Bronchial epithelial cell (primary cell): ENCODE measurements around the gene RNASET2. TPM values are rescaled to one million over a fixed set of nuclear protein-coding genes. Genes with fewer than 3 reads are reported as not detected.

Source experiments
- DNase-seq: peaks from one replicate; pipeline ENCODE4 v3.0.0-alpha.2; 2010; ENCODE audit warnings: low read depth
- FAIRE-seq: peaks from 2 replicates; lab custom pipeline; 2011; peaks lifted over from hg19 to GRCh38; lab: Jason Lieb, UNC
- H3K27me3 ChIP-seq: 2 replicates; pipeline ENCODE4 v1.5.1; 2011; ENCODE audit warnings: low read length; ENCODE audit not compliant: control insufficient read depth, insufficient read depth
- H3K36me3 ChIP-seq: 2 replicates; pipeline ENCODE4 v1.5.1; 2011; ENCODE audit warnings: low read length; ENCODE audit not compliant: control insufficient read depth, insufficient read depth
- H3K4me3 ChIP-seq: 2 replicates; pipeline ENCODE4 v1.5.1; 2011; ENCODE audit warnings: mild to moderate bottlenecking, low read depth, low read length, control low read depth
- total RNA-seq: library from RNA; depleted of rRNA; stranded (reverse); fragments of >200 nt; gene quantifications from 2 replicates; pipeline ENCODE4 v1.2.1, GENCODE V29; 2014
- TF ChIP-seq, protein P1 (sequence below): IDR thresholded peaks from 2 replicates; pipeline ENCODE4 v1.5.1; 2011; ENCODE audit warnings: mild to moderate bottlenecking, moderate library complexity, low read length, control low read depth, inconsistent platforms; ENCODE audit not compliant: insufficient read depth, severe bottlenecking

RNASET2 gene
- total RNA-seq, 1 donor from 2014 or later, result 13.2 TPM

DNA sequence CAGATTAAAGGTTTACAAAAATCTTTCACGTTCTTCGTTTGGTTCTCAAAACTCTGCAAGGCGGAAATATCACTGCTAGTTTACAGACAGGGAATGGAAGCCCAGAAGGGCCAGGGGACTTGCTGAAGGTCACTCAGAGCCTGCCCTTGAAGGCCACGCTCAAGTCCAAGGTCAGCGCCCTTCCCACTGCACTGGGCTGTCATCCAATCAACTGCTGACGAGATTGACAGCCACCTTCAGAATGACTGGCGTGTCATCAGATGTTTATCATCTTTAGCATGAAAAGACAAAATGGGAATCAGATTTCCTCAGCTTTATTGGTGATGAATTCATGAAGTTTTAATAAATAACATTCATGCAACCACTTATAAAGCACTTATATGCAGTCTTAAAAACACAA is 16.5 kb downstream of the RNASET2 start:
- DNase-seq (no peak), FAIRE-seq (no peak)
- H3K27me3 ChIP-seq, result no peaks in the 10 kb centered on the region
- TF ChIP-seq, protein P1, sequence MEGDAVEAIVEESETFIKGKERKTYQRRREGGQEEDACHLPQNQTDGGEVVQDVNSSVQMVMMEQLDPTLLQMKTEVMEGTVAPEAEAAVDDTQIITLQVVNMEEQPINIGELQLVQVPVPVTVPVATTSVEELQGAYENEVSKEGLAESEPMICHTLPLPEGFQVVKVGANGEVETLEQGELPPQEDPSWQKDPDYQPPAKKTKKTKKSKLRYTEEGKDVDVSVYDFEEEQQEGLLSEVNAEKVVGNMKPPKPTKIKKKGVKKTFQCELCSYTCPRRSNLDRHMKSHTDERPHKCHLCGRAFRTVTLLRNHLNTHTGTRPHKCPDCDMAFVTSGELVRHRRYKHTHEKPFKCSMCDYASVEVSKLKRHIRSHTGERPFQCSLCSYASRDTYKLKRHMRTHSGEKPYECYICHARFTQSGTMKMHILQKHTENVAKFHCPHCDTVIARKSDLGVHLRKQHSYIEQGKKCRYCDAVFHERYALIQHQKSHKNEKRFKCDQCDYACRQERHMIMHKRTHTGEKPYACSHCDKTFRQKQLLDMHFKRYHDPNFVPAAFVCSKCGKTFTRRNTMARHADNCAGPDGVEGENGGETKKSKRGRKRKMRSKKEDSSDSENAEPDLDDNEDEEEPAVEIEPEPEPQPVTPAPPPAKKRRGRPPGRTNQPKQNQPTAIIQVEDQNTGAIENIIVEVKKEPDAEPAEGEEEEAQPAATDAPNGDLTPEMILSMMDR, result no peak
- no peak overlapping the region for H3K4me3 ChIP-seq
- H3K36me3 ChIP-seq, result peaks cover 2% of the 10 kb centered on the region

DNA sequence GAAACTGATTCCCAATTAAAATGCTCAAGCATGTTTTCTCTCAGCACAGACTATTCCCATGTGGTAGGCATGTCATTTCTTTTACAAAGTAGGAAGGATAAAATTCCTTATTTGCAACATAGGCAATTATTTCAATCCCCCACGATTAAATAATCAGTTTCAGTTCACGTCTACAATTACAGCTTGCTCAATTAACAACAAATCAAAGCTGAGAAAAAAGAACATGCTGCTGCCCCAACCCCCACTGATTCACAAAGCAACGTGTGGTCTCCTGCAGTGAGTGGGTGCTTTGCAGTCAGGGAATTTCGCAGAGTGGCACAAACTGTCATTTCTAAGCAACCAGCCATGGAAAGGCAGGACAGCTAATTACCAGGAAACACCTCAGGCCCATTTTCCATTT is 17.0 kb downstream of the RNASET2 start:
- Histone ChIP-seq H3K36me3 (peaks cover 2% of the 10 kb centered on the region), H3K27me3 (no peaks in the 10 kb centered on the region), H3K4me3 (no peak overlapping the region)
- TF ChIP-seq, protein P1, result no peak
- FAIRE-seq (no peak), DNase-seq (no peak)

DNA sequence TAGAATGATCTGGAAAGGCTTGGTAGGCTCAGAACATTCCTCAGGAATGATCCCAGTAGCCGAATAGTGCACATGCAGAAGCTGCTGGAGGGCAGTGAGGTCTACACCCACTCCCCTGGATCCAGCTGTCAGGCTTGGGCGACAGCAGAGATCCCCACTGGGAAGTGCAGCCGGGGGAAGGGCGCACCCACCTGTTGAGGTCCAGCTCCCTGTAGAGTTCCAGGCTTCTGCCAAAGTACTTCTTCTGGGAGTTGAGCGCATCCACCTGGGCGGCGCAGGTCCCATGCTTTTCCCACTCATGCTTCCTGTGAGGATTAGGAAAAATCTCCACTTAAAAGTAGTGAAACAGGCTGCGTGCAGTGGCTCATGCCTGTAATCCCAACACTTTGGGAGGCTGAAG is 17.6 kb downstream of the RNASET2 start:
- DNase-seq, result no peak
- Histone ChIP-seq H3K27me3 (no peaks in the 10 kb centered on the region), H3K4me3 (no peak overlapping the region), H3K36me3 (peaks cover 2% of the 10 kb centered on the region)
- TF ChIP-seq, protein P1, result no peak
- FAIRE-seq, result no peak

DNA sequence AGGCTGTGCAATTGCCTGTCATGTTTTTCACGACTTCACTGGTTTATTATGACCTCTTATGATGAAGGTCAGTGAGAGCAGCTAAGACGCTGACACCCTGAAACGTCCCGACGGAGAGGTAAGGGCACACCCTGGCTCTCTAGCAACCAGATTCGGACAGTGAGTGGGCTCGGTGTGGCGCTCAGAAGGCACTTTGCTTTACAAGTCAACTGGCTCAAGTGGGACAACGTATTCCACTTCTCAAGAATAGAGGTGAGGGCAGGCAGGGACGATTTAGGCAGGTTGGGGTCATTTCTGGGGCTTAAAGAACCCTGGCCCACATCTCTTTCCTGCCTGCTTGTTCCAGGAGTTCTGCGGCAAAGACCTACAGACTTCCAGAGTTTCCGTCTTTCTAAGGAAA is 18.2 kb downstream of the RNASET2 start:
- Histone ChIP-seq H3K27me3 (no peaks in the 10 kb centered on the region), H3K36me3 (peaks cover 2% of the 10 kb centered on the region), H3K4me3 (no peak overlapping the region)
- DNase-seq (no peak), FAIRE-seq (no peak)
- TF ChIP-seq, protein P1, result no peak

DNA sequence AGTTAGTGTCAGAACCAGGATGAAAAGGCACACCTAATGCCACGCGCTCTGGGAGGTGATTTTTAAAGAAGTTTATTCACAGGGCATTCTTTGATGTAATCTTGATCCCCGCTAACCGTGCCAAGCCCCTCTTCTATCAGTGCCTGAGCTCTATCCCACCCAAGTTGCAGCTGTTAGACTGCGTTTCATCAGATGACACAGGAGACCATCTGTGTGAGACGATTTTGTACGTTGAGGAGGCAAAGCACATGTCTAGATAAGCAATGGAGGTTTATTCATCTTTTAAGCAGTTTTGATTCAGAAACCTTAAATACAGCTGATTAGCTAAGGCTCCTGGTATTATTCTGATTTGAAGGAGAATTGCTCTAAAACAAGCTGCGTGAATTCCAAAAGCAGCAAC is 18.6 kb downstream of the RNASET2 start:
- H3K36me3 ChIP-seq, result peaks cover 2% of the 10 kb centered on the region
- no peak for DNase-seq
- H3K4me3 ChIP-seq, result no peak overlapping the region
- no peak for FAIRE-seq
- H3K27me3 ChIP-seq, result no peaks in the 10 kb centered on the region
- TF ChIP-seq, protein P1, result no peak

DNA sequence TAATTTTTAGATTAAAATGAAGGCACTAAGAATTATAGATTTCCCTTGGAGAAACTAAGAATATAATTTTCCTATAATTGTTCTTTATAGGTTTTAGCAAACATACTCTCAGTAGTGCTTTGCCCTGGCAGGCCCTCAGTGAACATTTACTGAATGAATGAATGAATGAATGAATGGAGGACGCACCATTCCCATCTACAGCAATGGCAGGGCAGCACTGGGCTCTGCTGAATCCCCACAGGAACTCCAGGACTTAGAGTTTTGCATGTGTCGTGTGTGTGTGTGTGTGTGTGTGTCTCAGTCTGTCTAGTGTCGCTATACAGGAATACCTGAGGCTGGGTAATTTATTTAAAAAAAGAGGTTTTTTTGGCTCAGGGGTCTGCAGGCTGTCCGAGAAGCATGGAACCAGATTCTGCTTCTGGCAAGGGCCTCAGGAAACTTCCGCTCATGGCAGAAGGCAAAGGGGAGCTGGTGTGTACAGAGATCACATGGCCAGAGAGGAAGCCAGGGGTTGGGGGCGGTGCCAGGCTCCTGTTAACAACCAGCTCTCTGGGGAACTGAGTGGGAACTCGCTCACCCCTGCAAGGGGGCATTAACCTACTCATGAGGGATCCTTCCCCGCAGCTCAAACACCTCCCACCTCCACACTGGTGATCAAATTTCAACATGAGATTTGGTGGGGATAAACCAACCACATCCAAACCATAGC is 20.1 kb downstream of the RNASET2 start:
- FAIRE-seq (no peak), DNase-seq (no peak)
- Histone ChIP-seq H3K36me3 (peaks cover 2% of the 10 kb centered on the region), H3K27me3 (no peaks in the 10 kb centered on the region), H3K4me3 (no peak overlapping the region)
- TF ChIP-seq, protein P1, result no peak
